ENCODE measurements around the gene FOXP1.

- TF ChIP-seq CTCF (IDR thresholded peaks at IDR 0.05) (no peak), POLR2A (IDR thresholded peaks at IDR 0.05) (no peak)
Observed at GRCh38 chr3:71208211-71209095, 375.1 kb downstream of the FOXP1 start.

Measured in adrenal gland (tissue), 5 donors.